Natural killer cell (primary cell): Measurements from ENCODE around the gene STX8. TPM values are rescaled to one million over a fixed set of nuclear protein-coding genes. Genes with fewer than 3 reads are reported as not detected.

Experiments used
- ATAC-seq, 3 donors: fragments of 150-1000 bp in 2 of 3; fragments of 200-7000 bp in 1 of 3; cut with Tn5 transposase; 1 replicate in 1 of 3; 2 replicates in 2 of 3; pipeline ENCODE4 v1.10.0; 2021; ENCODE audit warnings: mild to moderate bottlenecking in 2 of 3, moderate library complexity in 2 of 3
- DNase-seq, 2 donors: peaks; one replicate each; pipeline versions ENCODE4 v3.0.0 to v3.0.0-alpha.2; 2013 to 2021; ENCODE audit warnings: mixed read lengths in 1 of 2
- H3K27ac ChIP-seq: one replicate; pipeline ENCODE4 v1.5.1; 2013; ENCODE audit warnings: mild to moderate bottlenecking, low read length
- H3K27me3 ChIP-seq: one replicate; pipeline ENCODE4 v1.6.1; 2013; ENCODE audit warnings: low read length; ENCODE audit not compliant: control insufficient read depth, insufficient read depth
- H3K36me3 ChIP-seq: one replicate; pipeline ENCODE4 v1.6.1; 2013; ENCODE audit warnings: low read length; ENCODE audit not compliant: control insufficient read depth, insufficient read depth
- H3K4me1 ChIP-seq: one replicate; pipeline ENCODE4 v1.6.1; 2013; ENCODE audit warnings: low read length; ENCODE audit not compliant: control insufficient read depth, insufficient read depth
- H3K4me3 ChIP-seq: one replicate; pipeline ENCODE4 v1.5.1; 2013; ENCODE audit warnings: low read length
- H3K9me3 ChIP-seq: one replicate; pipeline ENCODE4 v1.6.1; 2013; ENCODE audit warnings: low read length; ENCODE audit not compliant: control insufficient read depth, insufficient read depth
- H3K27ac Mint-ChIP-seq, 2 donors: one replicate each; pipeline ENCODE4 v1.8.0; 2022; ENCODE audit warnings: mild to moderate bottlenecking in 2 of 2, mixed read lengths in 2 of 2, moderate library complexity in 1 of 2
- H3K27me3 Mint-ChIP-seq, 2 donors: one replicate each; pipeline ENCODE4 v1.8.0; 2022; ENCODE audit warnings: low read depth in 2 of 2, mixed read lengths in 2 of 2
- H3K36me3 Mint-ChIP-seq: one replicate; pipeline ENCODE4 v1.8.0; 2022; ENCODE audit warnings: mixed read lengths
- H3K4me1 Mint-ChIP-seq, 2 donors: one replicate each; pipeline ENCODE4 v1.8.0; 2022; ENCODE audit warnings: mixed read lengths in 2 of 2
- H3K4me3 Mint-ChIP-seq: one replicate; pipeline ENCODE4 v1.8.0; 2022; ENCODE audit warnings: mild to moderate bottlenecking, moderate library complexity, mixed read lengths
- H3K9me3 Mint-ChIP-seq, 2 donors: one replicate each; pipeline ENCODE4 v1.8.0; 2022; ENCODE audit warnings: mixed read lengths in 2 of 2
- CTCF ChIP-seq: fragments of 200-600 bp; IDR thresholded peaks from one replicate; pipeline ENCODE4 v1.8.0; 2022; ENCODE audit warnings: antibody characterized with exemption
- WGBS: methylation state at CpG from one replicate; pipeline ENCODE4 v1.1.7; 2013; ENCODE audit warnings: missing lambda C conversion rate; ENCODE audit not compliant: insufficient coverage; 5-methylcytosine and 5-hydroxymethylcytosine counted together
- intact Hi-C: fragments of 100-400 bp; cut with micrococcal nuclease; formaldehyde crosslinking; loops from one replicate; pipeline ENCODE4 v1.14.2; 2022
- total RNA-seq, 4 donors: library from RNA; stranded (reverse); fragments of 120-200 nt in 1 of 4; gene quantifications; one replicate each; pipeline versions ENCODE4 v1.2.3 to v1.2.4, GENCODE V29; 2013 to 2022

Gene STX8
- total RNA-seq, 3 donors from 2014 or later (not counting 1 experiment from before 2014, with no cell fraction given): 96.3 to 141 (median 120) TPM

GRCh38 chr17:9285602-9286427 is 289.8 kb downstream of the STX8 start:
- Histone ChIP-seq H3K27ac (no peak overlapping the region), H3K9me3 (no peaks in the 10 kb centered on the region), H3K36me3 (no peaks in the 10 kb centered on the region), H3K4me3 (no peak overlapping the region), H3K27me3 (no peaks in the 10 kb centered on the region), H3K4me1 (no peaks in the 10 kb centered on the region)
- ATAC-seq: no peak
- H3K36me3 Mint-ChIP-seq: no peaks in the 10 kb centered on the region
- 94% methylated on average over 11 of the region's 14 CpGs for WGBS
- no peak for TF ChIP-seq CTCF
- H3K27me3 Mint-ChIP-seq: no peaks in the 10 kb centered on the region
- H3K4me3 Mint-ChIP-seq: no peak overlapping the region
- H3K4me1 Mint-ChIP-seq: peaks cover 10 to 21% of the 10 kb centered on the region in 2 donors
- no peaks in the 10 kb centered on the region for H3K9me3 Mint-ChIP-seq
- H3K27ac Mint-ChIP-seq: no peak overlapping the region
- DNase-seq: no peak
- intact Hi-C loops: no loop called here

GRCh38 chr17:9284884-9285283 is 290.7 kb downstream of the STX8 start:
- H3K4me1 ChIP-seq: no peaks in the 10 kb centered on the region
- Mint-ChIP-seq H3K4me3 (no peak overlapping the region), H3K4me1 (peaks cover 4 to 18% of the 10 kb centered on the region in 2 donors), H3K27ac (no peak overlapping the region), H3K36me3 (no peaks in the 10 kb centered on the region), H3K9me3 (no peaks in the 10 kb centered on the region), H3K27me3 (no peaks in the 10 kb centered on the region)
- H3K36me3 ChIP-seq: no peaks in the 10 kb centered on the region
- H3K27me3 ChIP-seq: no peaks in the 10 kb centered on the region
- DNase-seq (no peak), ATAC-seq (no peak)
- WGBS: 89% methylated on average over 4 of the region's 4 CpGs
- H3K9me3 ChIP-seq: no peaks in the 10 kb centered on the region
- H3K4me3 ChIP-seq: no peak overlapping the region
- no peak overlapping the region for H3K27ac ChIP-seq
- TF ChIP-seq CTCF: no peak
- intact Hi-C loops: no loop called here

GRCh38 chr17:9283909-9284308 is 291.7 kb downstream of the STX8 start:
- no peak overlapping the region for H3K4me3 Mint-ChIP-seq
- no peaks in the 10 kb centered on the region for H3K4me1 ChIP-seq
- intact Hi-C loops: no loop called here

More at GRCh38 chr17:9283909-9284308, 291.7 kb downstream of the STX8 start:
- Mint-ChIP-seq H3K36me3 (no peaks in the 10 kb centered on the region), H3K27ac (no peak overlapping the region), H3K27me3 (no peaks in the 10 kb centered on the region), H3K9me3 (no peaks in the 10 kb centered on the region), H3K4me1 (peaks cover 0 to 13% of the 10 kb centered on the region in 2 donors)
- Histone ChIP-seq H3K9me3 (no peaks in the 10 kb centered on the region), H3K4me3 (no peak overlapping the region), H3K27ac (no peak overlapping the region), H3K27me3 (no peaks in the 10 kb centered on the region), H3K36me3 (no peaks in the 10 kb centered on the region)
- DNase-seq (no peak), ATAC-seq (no peak)
- WGBS: 84% methylated on average over 2 of the region's 2 CpGs
- TF ChIP-seq CTCF: no peak
